IMR-90 (cell line): ENCODE data around the gene PARVG. TPM values are rescaled to one million over a fixed set of nuclear protein-coding genes. Genes with fewer than 3 reads are reported as not detected.

Source experiments
- ATAC-seq: fragments of 200-7000 bp; cut with Tn5 transposase; 2 replicates; pipeline ENCODE4 v1.9.1; 2020; ENCODE audit warnings: low read depth, mild to moderate bottlenecking, moderate library complexity
- BruUV-seq: library from RNA; stranded (reverse); fragments of 400-500 nt; replicated peaks from 2 replicates; lab custom pipeline; 2021; lab: Mats Ljungman, UMichigan
- CTCF ChIA-PET: fragments of 300-600 bp; formaldehyde crosslinking; extraction: SDS; loops from one replicate; lab custom pipeline; 2021; ENCODE audit warnings: antibody characterized with exemption; lab: Yijun Ruan, JAX
- POLR2A ChIA-PET: fragments of 300-600 bp; sonication (Branson Sonifier 250); formaldehyde crosslinking; loops from one replicate; lab custom pipeline; 2022; ENCODE audit warnings: antibody characterized with exemption; ENCODE audit not compliant: unreplicated experiment; lab: Charles Lee
- DNase-seq: peaks from one replicate; pipeline ENCODE4 v3.0.0; 2013
- H2AFZ ChIP-seq: replicated peaks from 2 replicates; pipeline ENCODE3; 2013; ENCODE audit warnings: low read length, mild to moderate bottlenecking; ENCODE audit not compliant: poor library complexity
- H2AK5ac ChIP-seq: 2 replicates; pipeline ENCODE4 v1.6.1; 2013; ENCODE audit warnings: low read depth, low read length, inconsistent platforms
- H2AK9ac ChIP-seq: replicated peaks from 2 replicates; pipeline ENCODE3; 2013; ENCODE audit warnings: mild to moderate bottlenecking, low read depth, low read length, moderate library complexity; ENCODE audit not compliant: poor library complexity
- H2BK120ac ChIP-seq: 2 replicates; pipeline ENCODE4 v1.6.1; 2013; ENCODE audit warnings: low read depth, low read length, inconsistent platforms
- H2BK15ac ChIP-seq: 3 replicates; pipeline ENCODE4 v1.6.1; 2013; ENCODE audit warnings: low read depth, low read length, inconsistent platforms
- H2BK20ac ChIP-seq: 2 replicates; pipeline ENCODE4 v1.6.1; 2013; ENCODE audit warnings: low read depth, mild to moderate bottlenecking, inconsistent platforms, low read length, moderate library complexity
- H2BK5ac ChIP-seq: 2 replicates; pipeline ENCODE4 v1.6.1; 2013; ENCODE audit warnings: mild to moderate bottlenecking, low read depth, low read length, inconsistent platforms; ENCODE audit not compliant: poor library complexity, severe bottlenecking
- H3K14ac ChIP-seq: replicated peaks from 2 replicates; pipeline ENCODE4 v1.6.1; 2013; ENCODE audit warnings: low read depth, low read length, inconsistent platforms
- H3K18ac ChIP-seq: 2 replicates; pipeline ENCODE4 v1.6.1; 2013; ENCODE audit warnings: low read depth, low read length, control low read depth
- H3K23ac ChIP-seq: 2 replicates; pipeline ENCODE4 v1.6.1; 2013; ENCODE audit warnings: low read depth, low read length, inconsistent platforms
- H3K27ac ChIP-seq: 2 replicates; pipeline ENCODE4 v1.5.1; 2013; ENCODE audit warnings: mild to moderate bottlenecking, control low read depth, low read length; ENCODE audit not compliant: insufficient read depth
- H3K27me3 ChIP-seq: 2 replicates; pipeline ENCODE4 v1.6.1; 2013; ENCODE audit warnings: low read length; ENCODE audit not compliant: control insufficient read depth, insufficient read depth
- H3K36me3 ChIP-seq: 2 replicates; pipeline ENCODE4 v1.6.1; 2013; ENCODE audit warnings: low read length, mixed read lengths; ENCODE audit not compliant: control insufficient read depth, insufficient read depth
- H3K4ac ChIP-seq: 2 replicates; pipeline ENCODE4 v1.6.1; 2013; ENCODE audit warnings: low read depth, low read length, inconsistent platforms
- H3K4me1 ChIP-seq: 2 replicates; pipeline ENCODE4 v1.6.1; 2013; ENCODE audit warnings: low read length, mixed read lengths; ENCODE audit not compliant: control insufficient read depth, insufficient read depth
- H3K4me2 ChIP-seq: 2 replicates; pipeline ENCODE4 v1.6.1; 2013; ENCODE audit warnings: low read depth, mild to moderate bottlenecking, control low read depth, low read length, moderate library complexity
- H3K4me3 ChIP-seq: 2 replicates; pipeline ENCODE4 v1.5.1; 2013; ENCODE audit warnings: low read depth, mild to moderate bottlenecking, control low read depth, low read length, moderate library complexity; ENCODE audit not compliant: insufficient read depth
- H3K56ac ChIP-seq: 2 replicates; pipeline ENCODE4 v1.6.1; 2013; ENCODE audit warnings: low read length, inconsistent platforms; ENCODE audit not compliant: insufficient read depth; ENCODE audit errors: extremely low read depth
- H3K79me1 ChIP-seq, 2 experiments: 2 replicates each; pipeline ENCODE4 v1.6.1; 2013; ENCODE audit warnings: low read length in 2 of 2, inconsistent platforms in 1 of 2, low read depth in 1 of 2
- H3K9ac ChIP-seq: 2 replicates; pipeline ENCODE4 v1.6.1; 2013; ENCODE audit warnings: low read depth, low read length, control low read depth
- H3K9me1 ChIP-seq: 2 replicates; pipeline ENCODE4 v1.6.1; 2013; ENCODE audit warnings: low read length, inconsistent platforms; ENCODE audit not compliant: insufficient read depth
- H3K9me3 ChIP-seq: 2 replicates; pipeline ENCODE4 v1.6.1; 2013; ENCODE audit warnings: low read length; ENCODE audit not compliant: control insufficient read depth, insufficient read depth
- H4K20me1 ChIP-seq: 2 replicates; pipeline ENCODE4 v1.6.1; 2013; ENCODE audit warnings: low read length, inconsistent platforms; ENCODE audit not compliant: insufficient read depth
- H4K5ac ChIP-seq: 2 replicates; pipeline ENCODE4 v1.6.1; 2013; ENCODE audit warnings: mild to moderate bottlenecking, low read depth, low read length, control low read depth
- H4K8ac ChIP-seq, 2 experiments: 2 replicates each; pipeline ENCODE4 v1.6.1; 2013; ENCODE audit warnings: low read depth in 2 of 2, low read length in 2 of 2, control low read depth in 1 of 2, inconsistent platforms in 1 of 2
- H4K91ac ChIP-seq: 2 replicates; pipeline ENCODE4 v1.6.1; 2013; ENCODE audit warnings: low read depth, low read length, inconsistent platforms; ENCODE audit not compliant: insufficient read depth
- BHLHE40 ChIP-seq: fragments of 150-350 bp; IDR thresholded peaks from 2 replicates; pipeline ENCODE4 v1.6.1; 2016; ENCODE audit warnings: mild to moderate bottlenecking, low read depth, low read length
- CEBPB ChIP-seq: IDR thresholded peaks from 2 replicates; pipeline ENCODE4 v1.6.1; 2012; ENCODE audit warnings: low read depth, low read length, improper control_type of control experiment
- CHD1 ChIP-seq: IDR thresholded peaks from 2 replicates; pipeline ENCODE4 v1.6.1; 2012; ENCODE audit warnings: low read depth, low read length, improper control_type of control experiment
- CTCF ChIP-seq: conservative IDR thresholded peaks from 2 replicates; pipeline ENCODE4 v1.5.1; 2012; ENCODE audit warnings: mild to moderate bottlenecking, low read depth, low read length, improper control_type of control experiment
- FOS ChIP-seq: fragments of 150-350 bp; IDR thresholded peaks from 2 replicates; pipeline ENCODE4 v1.6.1; 2016; ENCODE audit warnings: low read depth, low read length
- MAFK ChIP-seq: IDR thresholded peaks from 2 replicates; pipeline ENCODE4 v1.6.1; 2012; ENCODE audit warnings: low read depth, low read length, improper control_type of control experiment
- MXI1 ChIP-seq: IDR thresholded peaks from 2 replicates; pipeline ENCODE4 v1.6.1; 2012; ENCODE audit warnings: low read depth, mild to moderate bottlenecking, low read length, moderate library complexity, borderline replicate concordance
- NFE2L2 ChIP-seq: fragments of 150-350 bp; IDR thresholded peaks from 2 replicates; pipeline ENCODE4 v1.6.1; 2016; ENCODE audit warnings: low read depth, mild to moderate bottlenecking, low read length
- RAD21 ChIP-seq: IDR thresholded peaks from 2 replicates; pipeline ENCODE4 v1.6.1; 2012; ENCODE audit warnings: low read length, improper control_type of control experiment
- RCOR1 ChIP-seq: IDR thresholded peaks from 2 replicates; pipeline ENCODE4 v1.6.1; 2012; ENCODE audit warnings: mild to moderate bottlenecking, low read length, improper control_type of control experiment; ENCODE audit not compliant: insufficient replicate concordance
- RFX5 ChIP-seq: IDR thresholded peaks from 2 replicates; pipeline ENCODE4 v1.8.0; 2012; ENCODE audit warnings: low read depth, mild to moderate bottlenecking, low read length, moderate library complexity
- SMC3 ChIP-seq: fragments of 150-350 bp; IDR thresholded peaks from 2 replicates; pipeline ENCODE4 v1.6.1; 2016; ENCODE audit warnings: low read depth, mild to moderate bottlenecking, antibody characterized with exemption, low read length, moderate library complexity
- WGBS, 2 experiments: methylation state at CpG; one replicate each; pipeline versions ENCODE4 v1.1.5 to v1.1.7; 2013; ENCODE audit warnings: missing lambda C conversion rate in 2 of 2; ENCODE audit not compliant: insufficient read length in 1 of 2; ENCODE audit errors: extremely low coverage in 2 of 2; 5-methylcytosine and 5-hydroxymethylcytosine counted together
- dilution Hi-C: fragments of 300-500 bp; cut with HindIII; formaldehyde crosslinking; loops from one replicate; pipeline ENCODE4 v1.14.3; 2018; ENCODE audit warnings: low sequenced_read_pairs; ENCODE audit not compliant: unreplicated experiment
- in situ Hi-C: fragments of 300-500 bp; cut with MboI; formaldehyde crosslinking; loops from 3 replicates; pipeline ENCODE4 v1.14.3; 2019; ENCODE audit warnings: low sequenced_read_pairs, inconsistent platforms, mixed read lengths
- intact Hi-C: fragments of 100-400 bp; cut with micrococcal nuclease; formaldehyde crosslinking; loops from 2 replicates; pipeline ENCODE4 v1.10.0; 2022
- polyA plus RNA-seq, 3 experiments: library from polyadenylated mRNA; depleted of rRNA; stranded (reverse); fragments of >200 nt; gene quantifications; 2 replicates each; pipeline ENCODE4 v1.2.3, GENCODE V29; 2012; ENCODE audit warnings: low replicate concordance in 1 of 3
- total RNA-seq: library from RNA; depleted of rRNA; stranded (reverse); fragments of >200 nt; gene quantifications from 2 replicates; pipeline ENCODE4 v1.2.3, GENCODE V29; 2012
- TF ChIP-seq, protein P1 (sequence below): fragments of 150-350 bp; IDR thresholded peaks from 2 replicates; pipeline ENCODE4 v1.6.1; 2017; ENCODE audit warnings: mild to moderate bottlenecking, antibody characterized with exemption, low read length, low read depth

The PARVG gene
- total and polyA plus RNA-seq, 2 of the 4 experiments (the other 2 are of a cell fraction): not detected

GRCh38 chr22:44248926-44249325, 68.2 kb downstream of the PARVG start:
- Histone ChIP-seq H3K9me3 (peaks cover 11% of the 10 kb centered on the region), H2AFZ (no peak overlapping the region), H3K4ac (no peak overlapping the region), H3K18ac (no peak overlapping the region), H3K27ac (no peak overlapping the region), H3K4me1 (no peaks in the 10 kb centered on the region), H4K91ac (no peak overlapping the region), H2BK120ac (no peak overlapping the region), H2BK5ac (no peak overlapping the region), H3K4me3 (no peak overlapping the region), H2AK5ac (no peak overlapping the region), H3K9me1 (no peaks in the 10 kb centered on the region), H4K8ac (no peak overlapping the region), H3K56ac (no peak overlapping the region), H2BK20ac (no peak overlapping the region), H4K5ac (no peak overlapping the region), H3K14ac (no peak overlapping the region), H4K20me1 (no peaks in the 10 kb centered on the region), H3K23ac (no peak overlapping the region), H3K4me2 (no peak overlapping the region), H3K79me1 (no peaks in the 10 kb centered on the region), H2BK15ac (no peak overlapping the region), H3K27me3 (no peaks in the 10 kb centered on the region), H2AK9ac (no peak overlapping the region), H3K9ac (no peak overlapping the region), H3K36me3 (peaks cover 2% of the 10 kb centered on the region; the same call in 1 of the 2 replicates)
- ChIA-PET CTCF (no interaction called here), POLR2A (no interaction called here)
- in situ Hi-C loops (no loop called here), intact Hi-C loops (no loop called here), dilution Hi-C loops (no loop called here)
- no peak for DNase-seq
- TF ChIP-seq FOS: no peak
- TF ChIP-seq CHD1: no peak
- TF ChIP-seq RAD21: no peak
- TF ChIP-seq BHLHE40: no peak
- no peak for TF ChIP-seq CTCF
- no peak for TF ChIP-seq NFE2L2
- no peak for TF ChIP-seq MXI1
- TF ChIP-seq RFX5: no peak
- no peak for TF ChIP-seq CEBPB
- no peak for TF ChIP-seq RCOR1
- TF ChIP-seq, protein P1, sequence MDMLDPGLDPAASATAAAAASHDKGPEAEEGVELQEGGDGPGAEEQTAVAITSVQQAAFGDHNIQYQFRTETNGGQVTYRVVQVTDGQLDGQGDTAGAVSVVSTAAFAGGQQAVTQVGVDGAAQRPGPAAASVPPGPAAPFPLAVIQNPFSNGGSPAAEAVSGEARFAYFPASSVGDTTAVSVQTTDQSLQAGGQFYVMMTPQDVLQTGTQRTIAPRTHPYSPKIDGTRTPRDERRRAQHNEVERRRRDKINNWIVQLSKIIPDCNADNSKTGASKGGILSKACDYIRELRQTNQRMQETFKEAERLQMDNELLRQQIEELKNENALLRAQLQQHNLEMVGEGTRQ: no peak
- TF ChIP-seq MAFK: no peak
- TF ChIP-seq SMC3: no peak
- BruUV-seq: no TSS peak
- WGBS, 2 experiments: 87% methylated on average over 4 of the region's 10 CpGs; no CpG with 5 or more reads in 1 of the 2 experiments
- no peak for ATAC-seq
